Amniotic epithelial cell (primary cell): ENCODE measurements around the gene TCFL5.
A peak's percentile ranks its signal among the peaks of the same experiment; 100 is the strongest.
"Not testable (repeated sequence)": the region's sequence is repeated elsewhere in the genome, so short reads cannot be mapped to it uniquely, and the experiment has no call there.

Experiments
- DNase-seq: peaks from one replicate; pipeline ENCODE4 v3.0.0-alpha.2; 2010; ENCODE audit warnings: low read depth

TCFL5 gene

GRCh38 chr20:62853304-62853703 lies 8.3 kb downstream of the TCFL5 start:
- not testable (repeated sequence) for DNase-seq

GRCh38 chr20:62852841-62853240 lies 8.8 kb downstream of the TCFL5 start:
- no peak for DNase-seq

GRCh38 chr20:62852196-62852595 lies 9.4 kb downstream of the TCFL5 start:
- DNase-seq, result no peak

GRCh38 chr20:62850333-62850974 lies 11.2 kb downstream of the TCFL5 start:
- DNase-seq, result no peak

- no peak for DNase-seq
Observed at GRCh38 chr20:62849431-62849830, 12.2 kb downstream of the TCFL5 start.

GRCh38 chr20:62848917-62849316 lies 12.7 kb downstream of the TCFL5 start:
- DNase-seq, result not testable (repeated sequence)

GRCh38 chr20:62846166-62846890 lies 15.3 kb downstream of the TCFL5 start:
- no peak for DNase-seq

- peak; percentile 59 for DNase-seq
Observed at GRCh38 chr20:62845416-62846160, 16.0 kb downstream of the TCFL5 start.

GRCh38 chr20:62844182-62844581 lies 17.4 kb downstream of the TCFL5 start:
- no peak for DNase-seq

- DNase-seq, result no peak
Observed at GRCh38 chr20:62843656-62844055, 18.0 kb downstream of the TCFL5 start.

- DNase-seq, result no peak
Observed at GRCh38 chr20:62841705-62842212, 19.9 kb downstream of the TCFL5 start.

GRCh38 chr20:62840244-62841197 lies 21.1 kb downstream of the TCFL5 start:
- no peak for DNase-seq

- DNase-seq, result no peak
Observed at GRCh38 chr20:62839816-62840215, 21.8 kb downstream of the TCFL5 start.

GRCh38 chr20:62839261-62839660 lies 22.4 kb downstream of the TCFL5 start:
- DNase-seq, result no peak

- peak; percentile 88 for DNase-seq
Observed at GRCh38 chr20:62838128-62838891, 23.3 kb downstream of the TCFL5 start.

- no peak for DNase-seq
Observed at GRCh38 chr20:62837790-62838127, 23.9 kb downstream of the TCFL5 start.

- DNase-seq, result no peak
Observed at GRCh38 chr20:62836967-62837490, 24.6 kb downstream of the TCFL5 start.

- DNase-seq, result peak; percentile 73
Observed at GRCh38 chr20:62835931-62836861, 25.4 kb downstream of the TCFL5 start.

- DNase-seq, result no peak
Observed at GRCh38 chr20:62834967-62835730, 26.5 kb downstream of the TCFL5 start.
